GM21723 (cell line): ENCODE results near the gene EYA2.

Experiments
- ATAC-seq: cut with Tn5 transposase; IDR thresholded peaks from one replicate; pipeline ENCODE4 v1.9.1; 2021; ENCODE audit warnings: mild to moderate bottlenecking, moderate library complexity; ENCODE audit not compliant: unreplicated experiment

The EYA2 gene

GRCh38 chr20:47032933-47033578 is 138.4 kb downstream of the EYA2 start:
- no peak for ATAC-seq

GRCh38 chr20:47033665-47034064 is 139.0 kb downstream of the EYA2 start:
- no peak for ATAC-seq

GRCh38 chr20:47035026-47035590 is 140.5 kb downstream of the EYA2 start:
- ATAC-seq: no peak

- no peak for ATAC-seq
Observed at GRCh38 chr20:47036091-47036870, 141.6 kb downstream of the EYA2 start.

GRCh38 chr20:47038566-47039560 is 144.2 kb downstream of the EYA2 start:
- no peak for ATAC-seq

GRCh38 chr20:47040506-47041125 is 146.0 kb downstream of the EYA2 start:
- no peak for ATAC-seq

GRCh38 chr20:47041396-47041899 is 146.8 kb downstream of the EYA2 start:
- ATAC-seq: no peak

- no peak for ATAC-seq
Observed at GRCh38 chr20:47042464-47042863, 147.8 kb downstream of the EYA2 start.

GRCh38 chr20:47043086-47043485 is 148.4 kb downstream of the EYA2 start:
- ATAC-seq: no peak

- ATAC-seq: no peak
Observed at GRCh38 chr20:47044938-47045337, 150.3 kb downstream of the EYA2 start.

- no peak for ATAC-seq
Observed at GRCh38 chr20:47048054-47048453, 153.4 kb downstream of the EYA2 start.

GRCh38 chr20:47049771-47050170 is 155.1 kb downstream of the EYA2 start:
- ATAC-seq: no peak

- no peak for ATAC-seq
Observed at GRCh38 chr20:47050996-47051395, 156.4 kb downstream of the EYA2 start.

- no peak for ATAC-seq
Observed at GRCh38 chr20:47051936-47052526, 157.4 kb downstream of the EYA2 start.

GRCh38 chr20:47054506-47054905 is 159.9 kb downstream of the EYA2 start:
- ATAC-seq: no peak

- ATAC-seq: no peak
Observed at GRCh38 chr20:47054945-47055344, 160.3 kb downstream of the EYA2 start.

- no peak for ATAC-seq
Observed at GRCh38 chr20:47055699-47056369, 161.2 kb downstream of the EYA2 start.

GRCh38 chr20:47057661-47058060 is 163.0 kb downstream of the EYA2 start:
- ATAC-seq: no peak

- no peak for ATAC-seq
Observed at GRCh38 chr20:47058236-47058635, 163.6 kb downstream of the EYA2 start.
